Activated CD8-positive, alpha-beta memory T cell treated with anti-CD3 and anti-CD28 coated beads, Interleukin-2, amount 50 U/mL, for 1 hour (primary cell): ENCODE results near the gene C16orf89.

Experiments used
- DNase-seq: peaks from one replicate; pipeline ENCODE4 v3.0.0-alpha.2; 2020; ENCODE audit errors: extremely low read depth

The C16orf89 gene

GRCh38 chr16:5027575-5028235 is 38.1 kb downstream of the C16orf89 start:
- no peak for DNase-seq

GRCh38 chr16:5027086-5027485 is 38.7 kb downstream of the C16orf89 start:
- no peak for DNase-seq

GRCh38 chr16:5026664-5027063 is 39.1 kb downstream of the C16orf89 start:
- DNase-seq, result no peak

- no peak for DNase-seq
Measured at GRCh38 chr16:5025171-5025632, 40.6 kb downstream of the C16orf89 start.

GRCh38 chr16:5024632-5025031 is 41.1 kb downstream of the C16orf89 start:
- no peak for DNase-seq

GRCh38 chr16:5022521-5022920 is 43.2 kb downstream of the C16orf89 start:
- no peak for DNase-seq

- DNase-seq, result no peak
Measured at GRCh38 chr16:5020551-5020950, 45.2 kb downstream of the C16orf89 start.

GRCh38 chr16:5019775-5020174 is 46.0 kb downstream of the C16orf89 start:
- DNase-seq, result no peak

GRCh38 chr16:5018793-5019192 is 47.0 kb downstream of the C16orf89 start:
- no peak for DNase-seq

GRCh38 chr16:5017678-5017969 is 48.1 kb downstream of the C16orf89 start:
- no peak for DNase-seq

GRCh38 chr16:5016967-5017677 is 48.6 kb downstream of the C16orf89 start:
- no peak for DNase-seq

- DNase-seq, result no peak
Measured at GRCh38 chr16:5015887-5016286, 49.9 kb downstream of the C16orf89 start.

GRCh38 chr16:5015351-5015750 is 50.4 kb downstream of the C16orf89 start:
- DNase-seq, result no peak

- DNase-seq, result no peak
Measured at GRCh38 chr16:5012887-5013286, 52.9 kb downstream of the C16orf89 start.

- DNase-seq, result no peak
Measured at GRCh38 chr16:5011637-5012036, 54.1 kb downstream of the C16orf89 start.

- DNase-seq, result no peak
Measured at GRCh38 chr16:5010576-5011329, 55.0 kb downstream of the C16orf89 start.

- DNase-seq, result no peak
Measured at GRCh38 chr16:5008311-5008731, 57.4 kb downstream of the C16orf89 start.

- no peak for DNase-seq
Measured at GRCh38 chr16:5007256-5007655, 58.5 kb downstream of the C16orf89 start.

GRCh38 chr16:5006348-5007193 is 59.2 kb downstream of the C16orf89 start:
- no peak for DNase-seq

GRCh38 chr16:5005916-5006315 is 59.8 kb downstream of the C16orf89 start:
- no peak for DNase-seq

GRCh38 chr16:5004311-5004710 is 61.4 kb downstream of the C16orf89 start:
- no peak for DNase-seq

GRCh38 chr16:5003828-5004227 is 61.9 kb downstream of the C16orf89 start:
- no peak for DNase-seq
